Body of pancreas (tissue), 4 donors: ENCODE measurements around the gene IP6K3. TPM values are rescaled to one million over a fixed set of nuclear protein-coding genes. Genes with fewer than 3 reads are reported as not detected.

ENCODE experiments used
- ATAC-seq: fragments of 150-250 bp; one replicate; pipeline ENCODE4 v1.9.1; 2016
- DNase-seq, 4 donors: peaks; one replicate each; pipeline ENCODE4 v3.0.0-alpha.2; 2019
- H3K27ac ChIP-seq, 4 donors: fragments of 200-600 bp; sonication (generic); 1 replicate in 3 of 4; 2 replicates in 1 of 4; pipeline versions ENCODE4 v1.5.1 to v1.6.1; 2016 to 2019; ENCODE audit warnings: mild to moderate bottlenecking in 1 of 4, mixed read lengths in 1 of 4, moderate library complexity in 1 of 4
- H3K27me3 ChIP-seq, 2 donors: fragments of 200-600 bp; sonication (generic); one replicate each; pipeline ENCODE4 v1.6.0; 2016; ENCODE audit warnings: mild to moderate bottlenecking in 1 of 2
- H3K36me3 ChIP-seq, 2 donors: fragments of 200-600 bp; sonication (generic); replicated peaks in 1 of 2; 2 replicates each; pipeline ENCODE4 v1.5.1; 2016; ENCODE audit warnings: low read depth in 2 of 2; ENCODE audit not compliant: insufficient read depth in 1 of 2
- H3K4me1 ChIP-seq: fragments of 200-600 bp; sonication (generic); one replicate; pipeline ENCODE4 v1.6.0; 2016
- H3K4me3 ChIP-seq, 2 donors: fragments of 200-600 bp; sonication (generic); 1 replicate in 1 of 2; 2 replicates in 1 of 2; pipeline ENCODE4 v1.5.1; 2016 to 2019
- H3K9me3 ChIP-seq, 3 donors: fragments of 200-600 bp; sonication (generic); 1 replicate in 2 of 3; 2 replicates in 1 of 3; pipeline ENCODE4 v1.5.1; 2016
- CTCF ChIP-seq, 7 experiments: fragments of 450-650 bp in 4 of 7; fragments of 200-600 bp in 3 of 7; sonication (generic) in 3 of 7; IDR thresholded peaks; one replicate each; pipeline ENCODE4 v1.5.1; 2016 to 2019; ENCODE audit warnings: antibody characterized with exemption in 7 of 7
- POLR2A ChIP-seq, 3 donors: fragments of 450-650 bp; IDR thresholded peaks; one replicate each; pipeline ENCODE4 v1.6.1; 2016; ENCODE audit warnings: antibody characterized with exemption in 3 of 3, mild to moderate bottlenecking in 2 of 3
- WGBS, 2 donors: methylation state at CpG; one replicate each; pipeline ENCODE4 v1.1.5; 2017; 5-methylcytosine and 5-hydroxymethylcytosine counted together
- intact Hi-C: fragments of 100-400 bp; cut with DNase I; formaldehyde crosslinking; loops from one replicate; pipeline ENCODE4 v1.15.1; 2023
- total RNA-seq, 2 donors: library from RNA; depleted of rRNA; stranded (reverse); fragments of >200 nt; gene quantifications; one replicate each; pipeline ENCODE4 v1.1.0, GENCODE V29; 2016

IP6K3 gene
- total RNA-seq, 2 donors from 2014 or later = not detected

- no peaks in the 10 kb centered on the region for H3K36me3 ChIP-seq
- no peaks in the 10 kb centered on the region for H3K27me3 ChIP-seq
- 67 to 72% methylated on average over 15 of the region's 15 CpGs for WGBS, 2 donors
- H3K4me3 ChIP-seq = peak overlapping the region; percentile 65 to 79
- intact Hi-C loops = no loop called here
- DNase-seq (peak in 1 of 4 donors; percentile 34), ATAC-seq (peak; percentile 10)
- peaks cover 22% of the 10 kb centered on the region for H3K4me1 ChIP-seq
- TF ChIP-seq CTCF (IDR thresholded peaks at IDR 0.05) (no peak), POLR2A (IDR thresholded peaks at IDR 0.05) (no peak)
- peak overlapping the region in 2 of 4 donors; percentile 89 to 92 for H3K27ac ChIP-seq
- H3K9me3 ChIP-seq = no peaks in the 10 kb centered on the region
Observed at GRCh38 chr6:33710296-33711121, 36.2 kb downstream of the IP6K3 start.

GRCh38 chr6:33709605-33710295 is 37.0 kb downstream of the IP6K3 start:
- WGBS, 2 donors = 80 to 88% methylated on average over 10 of the region's 10 CpGs
- intact Hi-C loops = loop anchor here (5.0 kb wide), 2 partner anchors 58 to 112 kb away; no protein-coding TSS in a partner anchor

GRCh38 chr6:33708516-33709204 is 38.0 kb downstream of the IP6K3 start:
- H3K4me3 ChIP-seq = no peak overlapping the region
- TF ChIP-seq CTCF (IDR thresholded peaks at IDR 0.05) (no peak), POLR2A (IDR thresholded peaks at IDR 0.05) (no peak)
- H3K27ac ChIP-seq = no peak overlapping the region
- no peaks in the 10 kb centered on the region for H3K9me3 ChIP-seq
- no peaks in the 10 kb centered on the region for H3K36me3 ChIP-seq
- H3K4me1 ChIP-seq = peaks cover 22% of the 10 kb centered on the region
- no peaks in the 10 kb centered on the region for H3K27me3 ChIP-seq
- ATAC-seq (no peak), DNase-seq (peak in 1 of 4 donors; percentile 1)
- WGBS, 2 donors = 87 to 94% methylated on average over 9 to 10 of the region's 10 CpGs
- intact Hi-C loops = loop anchor here (5.0 kb wide), 2 partner anchors 59 to 111 kb away; no protein-coding TSS in a partner anchor

More at GRCh38 chr6:33709605-33710295, 37.0 kb downstream of the IP6K3 start:
- Histone ChIP-seq H3K27ac (no peak overlapping the region), H3K4me1 (peaks cover 22% of the 10 kb centered on the region), H3K27me3 (no peaks in the 10 kb centered on the region), H3K36me3 (no peaks in the 10 kb centered on the region), H3K4me3 (no peak overlapping the region), H3K9me3 (no peaks in the 10 kb centered on the region)
- no peak for TF ChIP-seq CTCF (IDR thresholded peaks at IDR 0.05)
- no peak for TF ChIP-seq POLR2A (IDR thresholded peaks at IDR 0.05)
- DNase-seq (no peak), ATAC-seq (no peak)

- no peak overlapping the region for H3K27ac ChIP-seq
- no peaks in the 10 kb centered on the region for H3K36me3 ChIP-seq
- ATAC-seq = no peak
- H3K4me1 ChIP-seq = peaks cover 22% of the 10 kb centered on the region
- DNase-seq = no peak
- H3K27me3 ChIP-seq = no peaks in the 10 kb centered on the region
- no peaks in the 10 kb centered on the region for H3K9me3 ChIP-seq
- TF ChIP-seq POLR2A (IDR thresholded peaks at IDR 0.05) (no peak), CTCF (IDR thresholded peaks at IDR 0.05) (no peak)
- WGBS, 2 donors = 87 to 94% methylated on average over 5 of the region's 5 CpGs
- intact Hi-C loops = loop anchor here (5.0 kb wide), 2 partner anchors 60 to 110 kb away; no protein-coding TSS in a partner anchor
- no peak overlapping the region for H3K4me3 ChIP-seq
Observed at GRCh38 chr6:33707771-33708170, 38.9 kb downstream of the IP6K3 start.
